Peyer's patch (tissue), 4 donors: ENCODE data around the gene ATP1A2.

ENCODE experiments used
- CTCF ChIP-seq, 6 experiments: fragments of 450-650 bp in 4 of 6; fragments of 200-600 bp in 2 of 6; sonication (generic) in 1 of 6; IDR thresholded peaks; one replicate each; pipeline ENCODE4 v1.5.1; 2017 to 2019; ENCODE audit warnings: antibody characterized with exemption in 6 of 6, mild to moderate bottlenecking in 3 of 6, moderate library complexity in 1 of 6
- POLR2A ChIP-seq, 2 donors: fragments of 450-650 bp; IDR thresholded peaks; one replicate each; pipeline ENCODE4 v1.5.1; 2017; ENCODE audit warnings: antibody characterized with exemption in 2 of 2, mild to moderate bottlenecking in 2 of 2, moderate library complexity in 2 of 2

- TF ChIP-seq CTCF (IDR thresholded peaks at IDR 0.05), result no peak
- TF ChIP-seq POLR2A (IDR thresholded peaks at IDR 0.05), result no peak
Observed at GRCh38 chr1:160116283-160117147, 956 bp downstream of the ATP1A2 start.
